HG03108 (cell line): Measurements from ENCODE around the gene TBC1D32.
"Not testable (repeated sequence)": the region's sequence is repeated elsewhere in the genome, so short reads cannot be mapped to it uniquely, and the experiment has no call there.

Experiments
- ATAC-seq: cut with Tn5 transposase; IDR thresholded peaks from one replicate; pipeline ENCODE4 v1.9.1; 2021; ENCODE audit warnings: moderate library complexity; ENCODE audit not compliant: unreplicated experiment

Gene TBC1D32

GRCh38 chr6:121236984-121237383 is 97.3 kb downstream of the TBC1D32 start:
- no peak for ATAC-seq

GRCh38 chr6:121235386-121235785 is 98.9 kb downstream of the TBC1D32 start:
- no peak for ATAC-seq

- no peak for ATAC-seq
These were observed 110.3 kb downstream of the TBC1D32 start for GRCh38 chr6:121223930-121224329.

GRCh38 chr6:121223212-121223611 is 111.1 kb downstream of the TBC1D32 start:
- ATAC-seq: no peak

- ATAC-seq: no peak
These were observed 111.6 kb downstream of the TBC1D32 start for GRCh38 chr6:121222656-121223055.

- ATAC-seq: no peak
These were observed 117.4 kb downstream of the TBC1D32 start for GRCh38 chr6:121216928-121217327.

GRCh38 chr6:121213341-121213740 is 120.9 kb downstream of the TBC1D32 start:
- not testable (repeated sequence) for ATAC-seq

GRCh38 chr6:121210943-121211342 is 123.3 kb downstream of the TBC1D32 start:
- no peak for ATAC-seq

- no peak for ATAC-seq
These were observed 128.7 kb downstream of the TBC1D32 start for GRCh38 chr6:121205569-121205968.

GRCh38 chr6:121201105-121201504 is 133.2 kb downstream of the TBC1D32 start:
- no peak for ATAC-seq

GRCh38 chr6:121196042-121196441 is 138.2 kb downstream of the TBC1D32 start:
- not testable (repeated sequence) for ATAC-seq

GRCh38 chr6:121190122-121190521 is 144.2 kb downstream of the TBC1D32 start:
- no peak for ATAC-seq

- ATAC-seq: no peak
These were observed 145.9 kb downstream of the TBC1D32 start for GRCh38 chr6:121188356-121188755.

GRCh38 chr6:121187833-121188200 is 146.5 kb downstream of the TBC1D32 start:
- ATAC-seq: no peak

- ATAC-seq: no peak
These were observed 147.0 kb downstream of the TBC1D32 start for GRCh38 chr6:121187200-121187832.

- no peak for ATAC-seq
These were observed 150.5 kb downstream of the TBC1D32 start for GRCh38 chr6:121183742-121184141.

- ATAC-seq: no peak
These were observed 158.5 kb downstream of the TBC1D32 start for GRCh38 chr6:121175827-121176226.

- ATAC-seq: not testable (repeated sequence)
These were observed 161.8 kb downstream of the TBC1D32 start for GRCh38 chr6:121172451-121172850.

GRCh38 chr6:121171879-121172278 is 162.4 kb downstream of the TBC1D32 start:
- no peak for ATAC-seq

- no peak for ATAC-seq
These were observed 172.4 kb downstream of the TBC1D32 start for GRCh38 chr6:121161886-121162285.

- ATAC-seq: no peak
These were observed 174.0 kb downstream of the TBC1D32 start for GRCh38 chr6:121160276-121160675.

GRCh38 chr6:121158891-121159290 is 175.4 kb downstream of the TBC1D32 start:
- ATAC-seq: no peak

- ATAC-seq: no peak
These were observed 175.8 kb downstream of the TBC1D32 start for GRCh38 chr6:121158438-121158837.
